C4-2B (cell line): Measurements from ENCODE around the gene STK32C.

Source experiments
- H3K27ac ChIP-seq: fragments of 450-650 bp; 2 replicates; pipeline ENCODE4 v1.5.1; 2017
- CTCF ChIP-seq: fragments of 450-650 bp; conservative IDR thresholded peaks from 2 replicates; pipeline ENCODE4 v1.5.1; 2017; ENCODE audit warnings: mild to moderate bottlenecking
- ZFX ChIP-seq: fragments of 450-650 bp; IDR thresholded peaks from 2 replicates; pipeline ENCODE4 v1.6.1; 2017

Gene STK32C

GRCh38 chr10:132209130-132209529 is 98.6 kb downstream of the STK32C start:
- no peak for TF ChIP-seq ZFX
- no peak for TF ChIP-seq CTCF
- no peak overlapping the region for H3K27ac ChIP-seq

GRCh38 chr10:132208462-132209050 is 99.2 kb downstream of the STK32C start:
- no peak overlapping the region for H3K27ac ChIP-seq
- TF ChIP-seq CTCF (no peak), ZFX (no peak)

GRCh38 chr10:132207536-132208461 is 100.0 kb downstream of the STK32C start:
- H3K27ac ChIP-seq = no peak overlapping the region
- TF ChIP-seq ZFX = no peak
- TF ChIP-seq CTCF = no peak

- H3K27ac ChIP-seq = no peak overlapping the region
- no peak for TF ChIP-seq ZFX
Measured at GRCh38 chr10:132206806-132207535, 100.8 kb downstream of the STK32C start.

GRCh38 chr10:132206377-132206745 is 101.4 kb downstream of the STK32C start:
- H3K27ac ChIP-seq = no peak overlapping the region

GRCh38 chr10:132205650-132206376 is 101.9 kb downstream of the STK32C start:
- TF ChIP-seq CTCF (no peak), ZFX (no peak)
- H3K27ac ChIP-seq = no peak overlapping the region

More at GRCh38 chr10:132206377-132206745, 101.4 kb downstream of the STK32C start:
- TF ChIP-seq ZFX (no peak), CTCF (no peak)

- no peak for TF ChIP-seq CTCF
- TF ChIP-seq ZFX = no peak
- no peak overlapping the region for H3K27ac ChIP-seq
Measured at GRCh38 chr10:132204781-132205473, 102.8 kb downstream of the STK32C start.
